Stimulated activated CD4-positive, alpha-beta T cell treated with anti-CD3 and anti-CD28 coated beads, Interleukin-12 subunit alpha, Interleukin-12 subunit beta, amount 100 ng/mL, for 24 hours (primary cell): ENCODE results near the gene CREB5.

Experiments used
- DNase-seq, 2 experiments: peaks; one replicate each; pipeline ENCODE4 v3.0.0-alpha.2; 2020; ENCODE audit warnings: low read depth in 2 of 2

CREB5 gene

GRCh38 chr7:28641752-28642545 is 229.6 kb downstream of the CREB5 start:
- no peak for DNase-seq

- DNase-seq = no peak
These were observed 230.9 kb downstream of the CREB5 start for GRCh38 chr7:28643188-28643569.

- no peak for DNase-seq
These were observed 231.4 kb downstream of the CREB5 start for GRCh38 chr7:28643584-28644340.

- no peak for DNase-seq
These were observed 233.5 kb downstream of the CREB5 start for GRCh38 chr7:28645866-28646265.

- DNase-seq = no peak
These were observed 234.2 kb downstream of the CREB5 start for GRCh38 chr7:28646376-28647075.

GRCh38 chr7:28647076-28647421 is 234.7 kb downstream of the CREB5 start:
- DNase-seq = no peak

GRCh38 chr7:28649189-28649588 is 236.9 kb downstream of the CREB5 start:
- no peak for DNase-seq

- DNase-seq = no peak
These were observed 237.5 kb downstream of the CREB5 start for GRCh38 chr7:28649811-28650210.

GRCh38 chr7:28654110-28654509 is 241.8 kb downstream of the CREB5 start:
- DNase-seq = no peak

GRCh38 chr7:28656529-28656928 is 244.2 kb downstream of the CREB5 start:
- no peak for DNase-seq

GRCh38 chr7:28658381-28658780 is 246.1 kb downstream of the CREB5 start:
- no peak for DNase-seq

GRCh38 chr7:28660132-28660531 is 247.8 kb downstream of the CREB5 start:
- no peak for DNase-seq

GRCh38 chr7:28661826-28662595 is 249.7 kb downstream of the CREB5 start:
- no peak for DNase-seq

GRCh38 chr7:28666154-28666553 is 253.8 kb downstream of the CREB5 start:
- DNase-seq = no peak

GRCh38 chr7:28668085-28668484 is 255.8 kb downstream of the CREB5 start:
- no peak for DNase-seq

GRCh38 chr7:28669330-28669729 is 257.0 kb downstream of the CREB5 start:
- no peak for DNase-seq

GRCh38 chr7:28671526-28671925 is 259.2 kb downstream of the CREB5 start:
- no peak for DNase-seq

GRCh38 chr7:28672397-28672797 is 260.1 kb downstream of the CREB5 start:
- no peak for DNase-seq

- no peak for DNase-seq
These were observed 262.1 kb downstream of the CREB5 start for GRCh38 chr7:28674359-28674782.

- no peak for DNase-seq
These were observed 263.1 kb downstream of the CREB5 start for GRCh38 chr7:28675429-28675828.

GRCh38 chr7:28677668-28678067 is 265.4 kb downstream of the CREB5 start:
- no peak for DNase-seq

- no peak for DNase-seq
These were observed 266.2 kb downstream of the CREB5 start for GRCh38 chr7:28678431-28678965.
